PC-3 (cell line): ENCODE measurements around the gene FRK. TPM values are rescaled to one million over a fixed set of nuclear protein-coding genes. Genes with fewer than 3 reads are reported as not detected.

Source experiments
- ATAC-seq: fragments of 200-7000 bp; cut with Tn5 transposase; 2 replicates; pipeline ENCODE4 v1.9.1; 2020; ENCODE audit warnings: mild to moderate bottlenecking, moderate library complexity
- BruUV-seq: library from RNA; stranded (reverse); fragments of 400-500 nt; replicated peaks from 2 replicates; lab custom pipeline; 2021; lab: Mats Ljungman, UMichigan
- CTCF ChIA-PET: fragments of 300-600 bp; sonication (Branson Sonifier 250); formaldehyde crosslinking; loops from one replicate; lab custom pipeline; 2022; ENCODE audit warnings: antibody characterized with exemption; lab: Charles Lee
- POLR2A ChIA-PET: fragments of 300-600 bp; sonication (Branson Sonifier 250); formaldehyde crosslinking; loops from one replicate; lab custom pipeline; 2022; ENCODE audit warnings: antibody characterized with exemption; ENCODE audit not compliant: unreplicated experiment; lab: Charles Lee
- DNase-seq: peaks from one replicate; pipeline ENCODE4 v3.0.0-alpha.2; 2015
- H2AFZ ChIP-seq: fragments of 300-600 bp; sonication (generic); 2 replicates; pipeline ENCODE4 v1.6.0; 2016; ENCODE audit warnings: antibody characterized with exemption, low read length
- H3F3A ChIP-seq: fragments of 300-600 bp; sonication (generic); one replicate; pipeline ENCODE4 v1.6.0; 2017; ENCODE audit warnings: antibody characterized with exemption, low read length, control low read depth, mild to moderate bottlenecking; ENCODE audit not compliant: unreplicated experiment
- H3K27ac ChIP-seq: fragments of 300-600 bp; sonication (generic); 2 replicates; pipeline ENCODE4 v1.5.1; 2016; ENCODE audit warnings: mild to moderate bottlenecking, low read length
- H3K27me3 ChIP-seq: fragments of 300-600 bp; sonication (generic); 2 replicates; pipeline ENCODE4 v1.6.1; 2016; ENCODE audit warnings: low read length, mixed read lengths
- H3K36me3 ChIP-seq: fragments of 300-600 bp; sonication (generic); 2 replicates; pipeline ENCODE4 v1.6.1; 2016; ENCODE audit warnings: low read depth, mixed run types, low read length, mixed read lengths
- H3K4me1 ChIP-seq: fragments of 300-600 bp; sonication (generic); 2 replicates; pipeline ENCODE4 v1.5.1; 2016; ENCODE audit warnings: low read length; ENCODE audit not compliant: insufficient read depth
- H3K4me2 ChIP-seq: fragments of 300-600 bp; sonication (generic); 2 replicates; pipeline ENCODE4 v1.6.0; 2016; ENCODE audit warnings: low read length
- H3K4me3 ChIP-seq: fragments of 300-600 bp; sonication (generic); 2 replicates; pipeline ENCODE4 v1.5.1; 2016; ENCODE audit warnings: mild to moderate bottlenecking, low read length, mixed read lengths
- H3K79me2 ChIP-seq: fragments of 300-600 bp; sonication (generic); 2 replicates; pipeline ENCODE4 v1.6.1; 2017; ENCODE audit warnings: low read length, mixed read lengths
- H3K9ac ChIP-seq: fragments of 300-600 bp; sonication (generic); 2 replicates; pipeline ENCODE4 v1.6.0; 2016; ENCODE audit warnings: mild to moderate bottlenecking, low read length
- H3K9me2 ChIP-seq: fragments of 300-600 bp; sonication (generic); replicated peaks from 2 replicates; pipeline ENCODE4 v1.6.1; 2016; ENCODE audit warnings: mixed run types, low read length, mixed read lengths
- H3K9me3 ChIP-seq: fragments of 300-600 bp; sonication (generic); 2 replicates; pipeline ENCODE4 v1.6.1; 2016; ENCODE audit warnings: low read length, mixed read lengths
- H4K20me1 ChIP-seq: fragments of 300-600 bp; sonication (generic); 2 replicates; pipeline ENCODE4 v1.6.1; 2016; ENCODE audit warnings: low read length, mixed read lengths
- EZH2 ChIP-seq: fragments of 300-600 bp; sonication (generic); IDR thresholded peaks from one replicate; pipeline ENCODE4 v1.6.1; 2017; ENCODE audit warnings: antibody characterized with exemption, mild to moderate bottlenecking, low read length; ENCODE audit not compliant: unreplicated experiment
- EZH2phosphoT487 ChIP-seq: fragments of 300-600 bp; sonication (generic); IDR thresholded peaks from 2 replicates; pipeline ENCODE4 v1.6.1; 2018; ENCODE audit warnings: mild to moderate bottlenecking, antibody characterized with exemption, low read length, borderline replicate concordance
- intact Hi-C: fragments of 100-400 bp; cut with micrococcal nuclease; formaldehyde crosslinking; loops from 2 replicates; pipeline ENCODE4 v1.9.0; 2023
- total RNA-seq: library from RNA; depleted of rRNA; stranded (reverse); fragments of >200 nt; gene quantifications from 2 replicates; pipeline ENCODE4 v1.2.3, GENCODE V29; 2014
- TF ChIP-seq, protein P1 (sequence below): fragments of 300-600 bp; sonication (generic); conservative IDR thresholded peaks from 2 replicates; pipeline ENCODE4 v1.5.1; 2017; ENCODE audit warnings: antibody characterized with exemption, low read depth, mild to moderate bottlenecking, low read length

The FRK gene
- total RNA-seq, 1 experiment from 2014 or later: 0.66 TPM

- H3K27me3 ChIP-seq: peaks cover 11% of the 10 kb centered on the region
- no peaks in the 10 kb centered on the region for H3K9me3 ChIP-seq
- no peak overlapping the region for H3K4me2 ChIP-seq
- H3K4me1 ChIP-seq: no peaks in the 10 kb centered on the region
- no peaks in the 10 kb centered on the region for H3K9me2 ChIP-seq
- no peak overlapping the region for H2AFZ ChIP-seq
- no peak for TF ChIP-seq EZH2phosphoT487
- TF ChIP-seq EZH2: no peak
- TF ChIP-seq, protein P1, sequence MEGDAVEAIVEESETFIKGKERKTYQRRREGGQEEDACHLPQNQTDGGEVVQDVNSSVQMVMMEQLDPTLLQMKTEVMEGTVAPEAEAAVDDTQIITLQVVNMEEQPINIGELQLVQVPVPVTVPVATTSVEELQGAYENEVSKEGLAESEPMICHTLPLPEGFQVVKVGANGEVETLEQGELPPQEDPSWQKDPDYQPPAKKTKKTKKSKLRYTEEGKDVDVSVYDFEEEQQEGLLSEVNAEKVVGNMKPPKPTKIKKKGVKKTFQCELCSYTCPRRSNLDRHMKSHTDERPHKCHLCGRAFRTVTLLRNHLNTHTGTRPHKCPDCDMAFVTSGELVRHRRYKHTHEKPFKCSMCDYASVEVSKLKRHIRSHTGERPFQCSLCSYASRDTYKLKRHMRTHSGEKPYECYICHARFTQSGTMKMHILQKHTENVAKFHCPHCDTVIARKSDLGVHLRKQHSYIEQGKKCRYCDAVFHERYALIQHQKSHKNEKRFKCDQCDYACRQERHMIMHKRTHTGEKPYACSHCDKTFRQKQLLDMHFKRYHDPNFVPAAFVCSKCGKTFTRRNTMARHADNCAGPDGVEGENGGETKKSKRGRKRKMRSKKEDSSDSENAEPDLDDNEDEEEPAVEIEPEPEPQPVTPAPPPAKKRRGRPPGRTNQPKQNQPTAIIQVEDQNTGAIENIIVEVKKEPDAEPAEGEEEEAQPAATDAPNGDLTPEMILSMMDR: no peak
- no peaks in the 10 kb centered on the region for H3K36me3 ChIP-seq
- ChIA-PET CTCF (no interaction called here), POLR2A (no interaction called here)
- H4K20me1 ChIP-seq: no peaks in the 10 kb centered on the region
- no peak overlapping the region for H3K4me3 ChIP-seq
- intact Hi-C loops: no loop called here
- no peak overlapping the region for H3K27ac ChIP-seq
- DNase-seq (no peak), ATAC-seq (no peak)
- no peak overlapping the region for H3K9ac ChIP-seq
- no peaks in the 10 kb centered on the region for H3F3A ChIP-seq
- BruUV-seq: no TSS peak
- no peaks in the 10 kb centered on the region for H3K79me2 ChIP-seq
These were observed 151.7 kb downstream of the FRK start for GRCh38 chr6:115908906-115909559.

DNA sequence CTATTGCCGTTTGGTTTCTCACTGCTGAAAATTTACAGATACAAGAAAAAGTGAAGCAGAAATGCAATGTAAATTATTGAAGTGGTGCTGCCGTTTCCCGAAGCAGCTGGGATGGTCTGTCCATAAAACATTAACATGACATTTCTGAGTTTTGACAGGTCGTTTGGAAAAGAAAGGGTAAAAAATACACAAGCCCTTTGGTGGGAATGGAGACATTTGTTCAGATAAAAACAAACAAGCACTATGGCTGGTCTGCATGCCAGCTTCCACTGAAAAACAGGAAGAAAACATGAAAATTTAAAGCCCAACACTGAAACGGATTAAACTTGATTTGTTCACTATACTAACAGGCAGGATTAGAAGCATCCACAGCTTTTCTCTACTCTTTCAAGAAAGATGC lies 155.2 kb downstream of the FRK start:
- BruUV-seq: no TSS peak
- Histone ChIP-seq H3K27ac (no peak overlapping the region), H3F3A (no peaks in the 10 kb centered on the region), H3K27me3 (peaks cover 7% of the 10 kb centered on the region; the same call in 1 of the 2 replicates), H3K9me3 (no peaks in the 10 kb centered on the region), H4K20me1 (no peaks in the 10 kb centered on the region), H3K9ac (no peak overlapping the region), H3K4me3 (no peak overlapping the region), H3K36me3 (no peaks in the 10 kb centered on the region), H3K4me1 (no peaks in the 10 kb centered on the region), H3K4me2 (no peak overlapping the region), H3K9me2 (no peaks in the 10 kb centered on the region), H2AFZ (no peak overlapping the region), H3K79me2 (no peaks in the 10 kb centered on the region)
- intact Hi-C loops: no loop called here
- no peak for ATAC-seq
- ChIA-PET CTCF (no interaction called here), POLR2A (no interaction called here)
- DNase-seq: no peak
- TF ChIP-seq EZH2 (no peak), EZH2phosphoT487 (no peak)
- TF ChIP-seq, protein P1: no peak

GRCh38 chr6:115902436-115902835 lies 158.3 kb downstream of the FRK start:
- no peaks in the 10 kb centered on the region for H3K79me2 ChIP-seq
- H3K4me2 ChIP-seq: no peak overlapping the region
- no peak overlapping the region for H2AFZ ChIP-seq
- no peaks in the 10 kb centered on the region for H3K4me1 ChIP-seq
- ATAC-seq: no peak
- TF ChIP-seq EZH2: no peak
- TF ChIP-seq, protein P1: no peak
- TF ChIP-seq EZH2phosphoT487: no peak
- intact Hi-C loops: no loop called here
- no peak overlapping the region for H3K27ac ChIP-seq
- no TSS peak for BruUV-seq
- H3K36me3 ChIP-seq: no peaks in the 10 kb centered on the region
- H3K9me2 ChIP-seq: no peaks in the 10 kb centered on the region
- 0 out of 2 replicates have a peak, but pooled peaks cover 7% of the 10 kb centered on the region for H3K27me3 ChIP-seq
- POLR2A ChIA-PET: no interaction called here
- CTCF ChIA-PET: no interaction called here
- H4K20me1 ChIP-seq: no peaks in the 10 kb centered on the region
- H3K9ac ChIP-seq: no peak overlapping the region
- DNase-seq: no peak
- no peak overlapping the region for H3K4me3 ChIP-seq
- H3F3A ChIP-seq: no peaks in the 10 kb centered on the region
- no peaks in the 10 kb centered on the region for H3K9me3 ChIP-seq
